Left colon (tissue), 2 donors: ENCODE data around the gene ACTR5. TPM values are rescaled to one million over a fixed set of nuclear protein-coding genes. Genes with fewer than 3 reads are reported as not detected.
A peak's percentile ranks its signal among the peaks of the same experiment; 100 is the strongest.

ENCODE experiments used
- ATAC-seq: fragments of 200-7000 bp; cut with Tn5 transposase; one replicate; pipeline ENCODE4 v1.9.1; 2020; ENCODE audit warnings: mild to moderate bottlenecking, moderate library complexity
- DNase-seq, 2 donors: peaks; one replicate each; pipeline ENCODE4 v3.0.0-alpha.2; 2020
- intact Hi-C, 2 donors: fragments of 100-400 bp; cut with DNase I in 1 of 2; cut with micrococcal nuclease in 1 of 2; formaldehyde crosslinking; loops; one replicate each; pipeline versions ENCODE4 v1.11.2 to v1.14.0; 2022; cut with DNase I, micrococcal nuclease
- total RNA-seq, 2 donors: library from RNA; stranded (reverse); fragmentation: NEBNext Ultra II Directional; extraction: Animal tissue kit (Norgen Biotek cat#: 25700); gene quantifications; one replicate each; pipeline ENCODE4 v1.2.1, GENCODE V29; 2021
- donor health status: DM: no; HTN: no; CAD: no.
- donor health status: DM: yes; HTN: yes; CAD: no.

The ACTR5 gene
- total RNA-seq, 2 donors from 2014 or later: 5.9 to 10.1 TPM

DNA sequence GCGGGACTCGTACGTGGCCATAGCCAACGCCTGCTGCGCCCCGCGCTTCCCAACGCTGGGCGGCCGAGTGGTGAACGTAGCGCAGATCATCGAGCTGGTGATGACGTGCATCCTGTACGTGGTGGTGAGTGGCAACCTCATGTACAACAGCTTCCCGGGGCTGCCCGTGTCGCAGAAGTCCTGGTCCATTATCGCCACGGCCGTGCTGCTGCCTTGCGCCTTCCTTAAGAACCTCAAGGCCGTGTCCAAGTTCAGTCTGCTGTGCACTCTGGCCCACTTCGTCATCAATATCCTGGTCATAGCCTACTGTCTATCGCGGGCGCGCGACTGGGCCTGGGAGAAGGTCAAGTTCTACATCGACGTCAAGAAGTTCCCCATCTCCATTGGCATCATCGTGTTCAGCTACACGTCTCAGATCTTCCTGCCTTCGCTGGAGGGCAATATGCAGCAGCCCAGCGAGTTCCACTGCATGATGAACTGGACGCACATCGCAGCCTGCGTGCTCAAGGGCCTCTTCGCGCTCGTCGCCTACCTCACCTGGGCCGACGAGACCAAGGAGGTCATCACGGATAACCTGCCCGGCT, 20.6 kb upstream of the ACTR5 start:
- ATAC-seq (no peak), DNase-seq (no peak)
- intact Hi-C loops: no loop called here

DNA sequence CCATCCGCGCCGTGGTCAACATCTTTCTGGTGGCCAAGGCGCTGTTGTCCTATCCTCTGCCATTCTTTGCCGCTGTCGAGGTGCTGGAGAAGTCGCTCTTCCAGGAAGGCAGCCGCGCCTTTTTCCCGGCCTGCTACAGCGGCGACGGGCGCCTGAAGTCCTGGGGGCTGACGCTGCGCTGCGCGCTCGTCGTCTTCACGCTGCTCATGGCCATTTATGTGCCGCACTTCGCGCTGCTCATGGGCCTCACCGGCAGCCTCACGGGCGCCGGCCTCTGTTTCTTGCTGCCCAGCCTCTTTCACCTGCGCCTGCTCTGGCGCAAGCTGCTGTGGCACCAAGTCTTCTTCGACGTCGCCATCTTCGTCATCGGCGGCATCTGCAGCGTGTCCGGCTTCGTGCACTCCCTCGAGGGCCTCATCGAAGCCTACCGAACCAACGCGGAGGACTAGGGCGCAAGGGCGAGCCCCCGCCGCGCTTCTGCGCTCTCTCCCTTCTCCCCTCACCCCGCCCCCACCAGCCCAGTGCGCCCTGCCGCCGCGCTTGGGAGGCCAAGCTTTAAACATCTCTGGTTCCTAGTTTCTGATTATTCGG, 20.0 kb upstream of the ACTR5 start:
- ATAC-seq (no peak), DNase-seq (no peak)
- intact Hi-C loops: no loop called here

DNA sequence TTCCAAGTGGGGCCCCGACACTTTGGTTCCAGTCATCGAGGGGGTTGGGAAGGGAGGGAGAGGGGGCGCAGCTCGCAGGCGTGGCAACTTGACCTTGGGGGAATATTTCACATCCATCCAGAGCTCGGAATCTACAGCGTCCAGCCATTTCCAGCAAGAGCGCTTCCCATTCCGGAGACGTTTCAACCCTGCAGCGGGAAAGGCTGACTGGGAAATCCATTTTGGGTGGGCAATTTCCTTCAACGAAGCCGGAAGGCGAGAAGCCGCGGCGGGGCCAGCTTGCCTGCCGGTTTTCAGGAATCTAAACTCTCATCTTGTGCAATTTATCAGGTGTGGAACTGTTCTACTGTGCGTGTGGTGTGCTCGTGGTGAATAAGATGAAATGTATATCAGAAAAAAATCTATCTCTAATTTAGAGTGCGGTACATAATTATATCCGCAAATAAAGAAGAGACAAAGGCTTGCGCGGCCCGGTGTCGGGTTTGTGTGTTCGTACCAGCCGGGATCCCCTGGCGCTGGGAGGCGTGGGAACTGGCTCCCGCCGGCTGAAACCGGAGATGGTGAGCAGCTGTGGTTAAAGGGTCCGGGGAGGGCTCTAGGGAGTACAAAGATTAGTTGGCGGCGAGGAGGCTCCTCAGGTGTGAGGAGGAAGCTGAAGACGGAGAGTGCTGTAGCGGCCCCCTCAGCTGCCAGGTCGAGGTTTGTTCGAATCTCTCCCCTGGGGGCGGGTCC, 19.2 kb upstream of the ACTR5 start:
- no peak for ATAC-seq
- no peak for DNase-seq
- intact Hi-C loops: no loop called here

DNA sequence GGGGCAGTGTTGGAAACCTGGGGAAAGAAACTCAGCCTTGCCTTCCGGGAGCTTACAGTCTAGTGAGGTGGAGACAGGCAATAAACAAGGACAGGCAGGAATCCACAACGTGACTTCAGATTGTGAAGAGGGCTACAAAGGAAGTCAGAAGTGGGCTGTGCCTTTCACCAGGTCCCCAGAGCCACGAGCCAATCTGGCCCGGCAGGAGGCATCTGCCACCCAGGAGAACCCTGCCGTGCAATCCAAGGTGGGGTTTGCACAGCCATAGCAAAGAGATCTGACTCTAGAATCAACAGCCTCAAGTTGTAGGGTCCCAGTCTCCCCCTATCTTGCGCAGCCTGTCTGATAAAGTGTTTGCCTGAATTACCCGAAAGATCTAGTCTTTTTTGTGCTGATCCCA, 18.5 kb upstream of the ACTR5 start:
- intact Hi-C loops: loop anchor here in 1 of 2 donors (10.0 kb wide), 1 partner anchor 75 kb away; no protein-coding TSS in a partner anchor
- DNase-seq (no peak), ATAC-seq (no peak)

DNA sequence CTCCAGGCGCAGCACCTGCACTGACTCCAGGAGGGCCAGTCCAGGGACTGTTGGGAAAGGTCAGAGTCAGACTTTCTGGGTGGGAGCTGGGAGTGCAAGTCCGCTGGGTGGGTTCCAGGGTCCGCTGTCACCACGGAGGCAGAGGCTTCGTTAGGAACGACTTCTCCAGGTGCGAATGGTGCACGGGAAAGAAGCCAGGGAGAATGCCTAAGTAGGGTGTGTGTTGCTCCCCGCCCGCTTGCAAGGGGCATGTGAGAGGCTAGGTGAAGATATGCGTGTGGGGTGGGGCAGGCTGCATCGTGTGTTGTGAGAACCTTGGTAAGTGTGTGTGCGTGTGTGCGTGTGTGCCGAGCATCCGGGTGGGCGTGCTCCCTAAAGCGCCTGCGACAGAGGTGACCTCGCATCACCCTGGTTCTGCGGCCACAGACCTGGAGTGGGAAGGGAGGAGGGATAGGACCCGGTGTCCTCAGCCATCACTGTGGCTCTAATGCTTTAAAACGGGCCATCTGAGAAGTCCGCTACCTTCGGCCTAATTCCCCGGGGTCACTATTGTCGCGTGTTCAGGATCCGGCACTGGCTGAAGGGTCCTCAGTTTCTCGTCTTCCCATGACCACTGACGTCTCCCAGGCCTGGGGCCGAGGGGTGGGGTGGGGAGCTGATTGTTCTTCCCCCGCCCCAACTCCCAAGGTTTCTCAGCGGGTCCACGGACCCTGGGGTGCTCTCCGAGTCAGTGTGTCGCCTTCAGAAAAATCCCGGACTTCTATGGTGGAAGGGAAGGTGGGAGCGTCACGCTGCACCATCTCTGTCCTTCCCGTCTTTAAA, 17.9 kb upstream of the ACTR5 start:
- no peak for DNase-seq
- ATAC-seq: peak; percentile 37
- intact Hi-C loops: loop anchor here in 1 of 2 donors (10.0 kb wide), 1 partner anchor 76 kb away; no protein-coding TSS in a partner anchor

DNA sequence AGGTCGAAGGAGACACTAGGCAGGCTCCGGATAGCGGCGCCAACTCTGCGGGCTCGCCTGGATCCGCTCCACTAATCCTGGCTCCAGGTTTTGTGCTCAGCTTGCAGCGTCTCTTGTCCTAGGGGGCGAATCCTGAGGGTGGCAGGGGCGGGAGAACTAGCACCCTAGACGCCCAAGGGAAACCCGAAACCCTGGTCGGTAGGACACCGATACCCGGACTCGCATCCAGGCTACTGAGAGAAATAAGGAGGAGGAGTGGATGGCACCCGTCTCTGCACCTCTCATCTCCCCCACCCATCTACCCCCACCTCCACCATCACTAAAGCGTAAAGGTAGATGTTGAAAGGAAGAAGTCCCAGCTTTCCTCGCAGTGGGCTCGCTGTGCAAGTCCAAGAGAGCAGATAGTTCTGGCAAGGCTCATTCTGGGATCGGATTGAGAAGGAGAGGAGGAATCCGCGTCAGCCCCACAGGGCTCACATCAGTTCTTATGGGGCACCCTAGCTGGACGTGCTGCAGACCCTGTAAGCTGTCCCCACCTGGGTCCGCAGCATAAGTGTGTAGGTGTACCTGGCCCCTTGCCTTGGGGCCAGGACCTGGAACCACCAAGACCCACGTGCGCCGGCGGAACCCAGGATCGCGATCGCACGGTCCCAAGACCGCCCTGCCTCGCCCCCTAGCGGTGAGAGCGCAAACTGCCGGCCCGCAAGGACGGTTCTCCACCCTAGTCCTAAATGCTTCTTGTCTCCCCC, 17.1 kb upstream of the ACTR5 start:
- ATAC-seq (peak; percentile 87), DNase-seq (peak in 1 of 2 donors; percentile 74)
- intact Hi-C loops: loop anchor here in 1 of 2 donors (10.0 kb wide), 1 partner anchor 76 kb away; no protein-coding TSS in a partner anchor

DNA sequence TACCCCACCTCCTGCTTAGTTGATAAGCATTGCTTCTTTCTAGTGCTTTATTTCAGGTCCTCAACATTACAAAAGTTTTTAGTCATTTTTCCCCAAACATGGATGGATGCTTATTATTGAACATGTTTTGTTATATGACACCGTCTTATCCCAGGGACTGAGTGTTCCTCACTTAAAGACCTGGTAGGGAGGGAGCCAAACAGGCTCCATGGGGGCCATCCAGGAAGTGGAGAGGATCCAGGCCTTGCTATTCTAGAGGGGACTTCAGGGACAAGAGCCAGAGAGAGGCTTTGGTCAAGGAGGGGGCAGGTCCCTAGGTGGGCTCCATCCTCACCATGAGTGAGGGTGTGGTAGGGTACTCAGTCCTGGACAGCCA, 16.5 kb upstream of the ACTR5 start:
- intact Hi-C loops: loop anchor here in 1 of 2 donors (10.0 kb wide), 1 partner anchor 77 kb away; no protein-coding TSS in a partner anchor
- ATAC-seq: no peak
- DNase-seq: no peak

DNA sequence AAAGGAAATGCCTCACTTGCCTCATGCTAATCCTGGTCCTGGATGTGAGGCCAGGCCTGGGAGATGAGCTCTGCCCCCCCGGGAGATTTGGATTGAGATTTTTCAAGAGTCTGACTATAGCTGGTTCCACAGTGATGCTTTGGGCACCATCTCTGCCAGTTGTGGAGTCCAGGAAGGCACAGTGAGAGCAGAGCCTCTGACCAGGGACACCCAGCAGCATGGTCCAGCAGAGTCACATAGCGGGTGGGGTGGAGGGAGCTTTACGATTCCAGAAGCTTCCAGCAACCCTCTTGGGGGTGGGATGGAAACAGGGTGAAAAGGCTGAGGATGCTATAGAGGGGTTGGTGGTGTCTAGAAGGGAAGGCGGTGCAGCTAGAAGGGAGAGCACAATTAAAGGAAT, 15.3 kb upstream of the ACTR5 start:
- intact Hi-C loops: loop anchor here in 1 of 2 donors (10.0 kb wide), 1 partner anchor 78 kb away; no protein-coding TSS in a partner anchor
- ATAC-seq (no peak), DNase-seq (no peak)

DNA sequence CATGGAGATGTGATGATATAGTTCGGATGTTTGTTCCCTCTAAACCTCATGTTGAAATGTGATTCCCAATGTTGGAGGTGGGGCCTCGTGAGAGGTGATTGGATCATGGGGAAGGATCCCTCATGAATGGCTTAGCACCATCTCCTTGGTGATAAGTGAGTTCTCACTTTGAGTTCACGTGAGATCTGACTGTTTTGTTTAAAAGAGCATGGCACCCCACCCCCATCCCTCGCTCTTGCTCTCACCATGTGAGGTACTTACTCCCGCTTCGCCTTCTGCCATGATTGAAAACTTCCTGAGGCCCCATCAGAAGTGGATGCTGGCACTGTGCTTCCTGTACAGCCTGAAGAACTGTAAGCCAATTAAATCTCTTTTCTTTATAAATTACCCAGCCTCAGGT, 13.1 kb upstream of the ACTR5 start:
- intact Hi-C loops: loop anchor here in 1 of 2 donors (10.0 kb wide), 1 partner anchor 80 kb away; no protein-coding TSS in a partner anchor
- no peak for DNase-seq
- no peak for ATAC-seq

DNA sequence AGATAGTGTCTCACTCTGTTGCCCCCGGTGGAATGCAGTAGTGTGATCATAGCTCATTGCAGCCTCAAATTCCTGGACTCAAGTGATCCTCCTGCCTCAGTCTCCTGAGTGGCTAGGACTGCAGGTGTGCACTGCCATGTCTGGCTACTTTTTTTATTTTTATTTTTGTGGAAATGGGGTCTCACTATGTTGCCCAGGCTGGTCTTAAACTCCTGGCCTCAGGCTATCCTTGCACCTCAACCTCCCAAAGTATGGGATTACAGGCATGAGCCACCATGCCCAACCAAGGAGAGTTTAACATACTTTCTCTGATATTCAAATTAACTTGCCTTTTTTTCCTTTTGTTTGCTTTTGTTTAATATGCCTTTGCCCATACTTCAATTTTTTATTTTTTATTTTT, 10.4 kb upstream of the ACTR5 start:
- intact Hi-C loops: loop anchor here in 1 of 2 donors (10.0 kb wide), 1 partner anchor 83 kb away; no protein-coding TSS in a partner anchor
- ATAC-seq: no peak
- no peak for DNase-seq

DNA sequence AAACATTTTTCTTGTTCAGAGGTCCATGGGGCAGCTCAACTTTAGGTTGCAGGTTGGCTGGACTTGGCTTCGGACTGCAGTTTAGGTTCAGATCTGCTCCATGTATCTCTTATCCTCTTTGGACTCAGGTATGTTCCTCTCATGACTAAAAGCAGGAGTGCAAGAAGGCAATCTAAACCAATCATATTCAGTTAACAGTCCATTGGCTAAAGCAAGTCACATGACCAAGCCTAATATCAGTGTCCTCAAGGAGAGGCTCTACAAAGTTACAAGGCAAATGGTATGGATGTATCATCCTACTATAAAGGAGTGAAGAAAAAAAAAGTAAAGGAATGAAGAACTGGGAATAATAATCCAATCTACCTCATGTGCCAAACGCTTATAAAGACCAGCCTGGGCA, 2.5 kb upstream of the ACTR5 start:
- ATAC-seq (no peak), DNase-seq (no peak)
- intact Hi-C loops: no loop called here

DNA sequence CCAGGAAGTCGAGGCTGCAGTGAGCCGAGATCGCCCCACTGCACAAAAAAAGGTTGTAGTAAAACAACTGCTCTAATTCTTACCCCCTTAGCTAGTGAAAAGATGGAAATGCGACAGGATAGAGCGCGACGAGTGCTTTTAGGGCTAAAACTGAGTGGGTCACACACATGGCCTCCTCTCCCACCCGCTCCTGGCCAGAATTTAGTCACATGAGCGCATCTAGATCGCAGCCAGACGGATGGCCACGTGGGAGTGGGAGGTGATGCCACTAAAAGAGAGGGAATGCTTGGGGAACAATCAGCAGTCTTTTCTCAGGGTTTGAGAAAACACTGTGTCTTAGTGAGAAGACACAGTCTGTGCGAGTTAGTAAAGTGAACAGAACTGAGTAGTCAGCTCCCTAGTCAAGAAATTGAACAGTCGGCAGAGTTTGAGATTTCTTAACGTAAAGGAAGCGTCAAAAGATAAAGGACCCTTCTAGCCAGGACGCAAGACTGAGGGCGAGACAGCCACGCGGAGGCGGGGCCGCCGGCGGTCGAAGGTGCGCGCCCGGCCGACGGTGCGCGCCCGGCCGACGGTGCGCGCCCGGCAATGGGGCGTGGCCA, 664 bp upstream of the ACTR5 start:
- intact Hi-C loops: no loop called here
- no peak for ATAC-seq
- DNase-seq: peak in 1 of 2 donors; percentile 32

DNA sequence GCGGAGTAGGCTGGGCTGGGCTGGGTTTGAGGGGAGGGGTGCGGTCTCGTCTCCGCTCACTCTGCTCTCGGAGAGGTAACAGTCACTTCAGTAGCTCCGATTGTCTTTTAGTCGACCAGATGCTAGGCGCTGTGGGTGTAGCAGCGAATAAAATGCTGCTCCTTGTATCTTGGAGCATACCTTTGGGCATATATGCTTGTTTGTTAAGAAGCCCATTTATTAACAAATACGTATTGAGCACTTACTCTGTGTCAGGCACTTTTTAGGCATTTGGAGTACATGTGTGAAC, 545 bp downstream of the ACTR5 start:
- peak in 1 of 2 donors; percentile 81 for DNase-seq
- peak; percentile 81 for ATAC-seq
- intact Hi-C loops: no loop called here

DNA sequence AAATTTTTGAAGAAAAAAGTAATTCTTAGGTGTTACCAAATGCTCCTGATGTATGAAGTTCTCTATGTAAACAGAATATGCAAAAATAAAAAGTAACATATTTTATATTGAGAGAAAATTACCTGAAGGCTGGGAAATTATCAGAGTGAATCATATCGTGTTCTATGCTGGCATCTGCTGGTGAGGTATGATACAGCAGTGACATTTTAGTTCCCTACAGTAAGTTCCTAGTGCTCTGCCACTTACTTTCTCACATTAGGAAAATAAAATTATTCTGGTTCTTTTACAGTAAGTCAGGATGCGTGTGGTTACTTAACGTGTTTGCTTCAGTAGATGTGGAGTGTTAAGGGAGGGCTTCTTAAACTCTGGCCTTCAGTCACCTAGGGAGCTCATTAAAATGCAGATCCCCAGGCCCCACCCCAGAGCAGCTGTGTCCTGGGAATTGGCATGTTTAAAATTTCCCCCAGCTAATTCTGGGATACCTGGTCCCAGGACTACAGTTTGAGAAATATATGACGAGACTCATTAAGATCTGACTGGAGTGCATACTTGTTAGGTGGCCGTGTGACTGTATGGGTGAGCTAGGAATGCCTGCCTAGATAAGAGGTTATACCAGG, 3.2 kb downstream of the ACTR5 start:
- ATAC-seq (no peak), DNase-seq (no peak)
- intact Hi-C loops: no loop called here

DNA sequence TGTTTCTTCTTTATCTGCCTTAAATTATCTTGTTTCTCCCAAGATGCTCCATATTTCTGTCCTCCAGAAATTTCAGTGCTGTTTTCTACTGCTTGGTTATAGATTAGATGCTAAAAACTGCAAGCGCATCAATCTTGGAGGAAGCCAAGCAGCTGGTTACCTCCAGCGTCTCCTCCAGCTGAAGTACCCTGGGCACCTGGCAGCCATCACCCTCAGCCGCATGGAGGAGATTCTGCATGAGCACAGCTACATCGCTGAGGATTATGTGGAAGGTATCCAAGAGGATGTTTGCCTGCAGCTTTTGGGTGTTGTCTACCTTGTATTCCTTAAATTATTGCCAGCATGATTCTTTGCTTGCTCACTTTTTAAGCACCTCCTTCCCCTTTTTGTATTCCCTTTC, 3.8 kb downstream of the ACTR5 start:
- ATAC-seq (no peak), DNase-seq (no peak)
- intact Hi-C loops: no loop called here

DNA sequence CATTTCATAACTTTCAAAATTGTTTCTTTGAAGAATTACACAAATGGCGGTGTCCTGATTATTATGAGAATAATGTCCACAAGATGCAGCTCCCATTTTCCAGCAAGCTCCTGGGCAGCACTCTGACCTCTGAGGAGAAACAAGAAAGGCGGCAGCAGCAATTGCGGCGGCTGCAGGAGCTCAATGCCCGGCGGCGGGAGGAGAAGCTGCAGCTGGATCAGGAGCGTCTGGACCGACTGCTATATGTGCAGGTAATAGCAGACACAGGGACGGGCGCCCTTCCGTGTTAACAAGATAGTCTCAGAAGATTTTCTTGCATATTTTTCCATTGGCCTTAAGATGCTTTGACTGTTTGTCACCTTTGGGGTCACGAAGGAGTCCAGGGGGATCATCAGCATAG, 6.7 kb downstream of the ACTR5 start:
- DNase-seq (no peak), ATAC-seq (no peak)
- intact Hi-C loops: no loop called here

DNA sequence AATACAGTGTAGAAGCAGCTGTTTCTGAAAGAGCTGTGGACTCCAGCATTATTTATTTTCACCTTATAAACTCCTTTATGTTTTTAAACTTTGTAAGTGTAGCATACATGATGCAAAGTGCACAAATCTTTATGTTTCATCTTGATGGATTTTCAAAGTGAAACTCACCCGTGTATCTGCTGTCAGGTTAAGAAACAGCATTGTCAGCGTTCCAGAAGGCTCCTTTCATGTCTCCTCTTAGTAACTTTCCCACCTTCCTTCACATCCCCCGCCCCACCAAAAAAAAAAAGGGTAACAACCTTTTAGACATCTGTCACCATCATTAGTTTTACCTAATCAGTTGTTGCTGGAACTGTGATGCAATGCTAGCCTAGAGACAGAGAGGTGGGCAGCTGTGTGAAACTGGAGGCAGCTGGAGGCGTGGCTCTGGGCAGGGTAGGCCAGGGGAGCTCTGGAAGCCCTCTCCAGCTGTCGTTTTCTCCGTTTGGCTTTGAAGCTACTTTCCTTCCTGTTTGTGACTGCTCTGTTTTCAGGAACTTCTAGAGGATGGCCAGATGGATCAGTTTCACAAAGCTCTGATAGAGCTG, 7.2 kb downstream of the ACTR5 start:
- DNase-seq (no peak), ATAC-seq (no peak)
- intact Hi-C loops: no loop called here
